Measurements from ENCODE around the gene POLR3E. TPM values are rescaled to one million over a fixed set of nuclear protein-coding genes. Genes with fewer than 3 reads are reported as not detected.

POLR3E gene
- total RNA-seq, 1 experiment from 2014 or later, result 65.0 TPM

GRCh38 chr16:22360963-22361659 is 63.9 kb downstream of the POLR3E start:
- Histone ChIP-seq H3K9ac (ENCODE audit: low read length) (no peak overlapping the region), H3K4me1 (ENCODE audit: control insufficient read depth in 1 of 2, insufficient read depth in 2 of 2, low read length in 2 of 2) (no peaks in the 10 kb centered on the region), H3K36me3 (ENCODE audit: control insufficient read depth in 1 of 2, insufficient read depth in 2 of 2, low read length in 2 of 2) (peaks cover 18 to 25% of the 10 kb centered on the region in 2 experiments; a peak in 3 of 4 replicates), H3K27me3 (ENCODE audit: insufficient read depth, low read length) (no peaks in the 10 kb centered on the region), H3K27ac (ENCODE audit: low read depth, low read length) (no peak overlapping the region), H3K4me3 (replicated peaks in 1 of 2; ENCODE audit: low read depth in 1 of 2, low read length in 2 of 2) (no peak overlapping the region), H3K4me2 (ENCODE audit: low read length) (no peak overlapping the region), H4K20me1 (ENCODE audit: insufficient read depth) (no peaks in the 10 kb centered on the region), H3K9me2 (ENCODE audit: insufficient read depth) (no peaks in the 10 kb centered on the region), H3K9me3 (ENCODE audit: control insufficient read depth in 1 of 2, insufficient read depth in 1 of 2, low read depth in 1 of 2, low read length in 2 of 2) (no peaks in the 10 kb centered on the region), H3K79me2 (ENCODE audit: insufficient read depth, low read length) (peaks cover 64% of the 10 kb centered on the region), H2AFZ (ENCODE audit: low read depth, low read length, poor library complexity, severe bottlenecking) (no peak overlapping the region)
- no TSS peak for BruUV-seq (replicated peaks)
- intact Hi-C loops (cut with micrococcal nuclease), result no loop called here
- TF ChIP-seq CBX3 (IDR thresholded peaks at IDR 0.05; ENCODE audit: low read depth) (no peak), POLR2A (IDR thresholded peaks at IDR 0.05; ENCODE audit: borderline replicate concordance, extremely low read depth, insufficient read depth, insufficient read length) (no peak), ZFX (IDR thresholded peaks at IDR 0.05) (no peak)
- TF ChIP-seq, protein P1, sequence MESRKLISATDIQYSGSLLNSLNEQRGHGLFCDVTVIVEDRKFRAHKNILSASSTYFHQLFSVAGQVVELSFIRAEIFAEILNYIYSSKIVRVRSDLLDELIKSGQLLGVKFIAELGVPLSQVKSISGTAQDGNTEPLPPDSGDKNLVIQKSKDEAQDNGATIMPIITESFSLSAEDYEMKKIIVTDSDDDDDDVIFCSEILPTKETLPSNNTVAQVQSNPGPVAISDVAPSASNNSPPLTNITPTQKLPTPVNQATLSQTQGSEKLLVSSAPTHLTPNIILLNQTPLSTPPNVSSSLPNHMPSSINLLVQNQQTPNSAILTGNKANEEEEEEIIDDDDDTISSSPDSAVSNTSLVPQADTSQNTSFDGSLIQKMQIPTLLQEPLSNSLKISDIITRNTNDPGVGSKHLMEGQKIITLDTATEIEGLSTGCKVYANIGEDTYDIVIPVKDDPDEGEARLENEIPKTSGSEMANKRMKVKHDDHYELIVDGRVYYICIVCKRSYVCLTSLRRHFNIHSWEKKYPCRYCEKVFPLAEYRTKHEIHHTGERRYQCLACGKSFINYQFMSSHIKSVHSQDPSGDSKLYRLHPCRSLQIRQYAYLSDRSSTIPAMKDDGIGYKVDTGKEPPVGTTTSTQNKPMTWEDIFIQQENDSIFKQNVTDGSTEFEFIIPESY (IDR thresholded peaks at IDR 0.05; ENCODE audit: extremely low read depth, insufficient replicate concordance, low read length), result no peak
- ATAC-seq (no peak), DNase-seq (ENCODE audit: low read depth, low spot score) (no peak)
- RAD21 ChIA-PET (ENCODE audit: low non-redundant PET in 1 of 2, low total read pairs in 2 of 2, uncharacterized antibody in 2 of 2, unreplicated experiment in 2 of 2), result no interaction called here
- CTCF ChIA-PET, result no interaction called here
- POLR2A ChIA-PET, result no interaction called here

DNA sequence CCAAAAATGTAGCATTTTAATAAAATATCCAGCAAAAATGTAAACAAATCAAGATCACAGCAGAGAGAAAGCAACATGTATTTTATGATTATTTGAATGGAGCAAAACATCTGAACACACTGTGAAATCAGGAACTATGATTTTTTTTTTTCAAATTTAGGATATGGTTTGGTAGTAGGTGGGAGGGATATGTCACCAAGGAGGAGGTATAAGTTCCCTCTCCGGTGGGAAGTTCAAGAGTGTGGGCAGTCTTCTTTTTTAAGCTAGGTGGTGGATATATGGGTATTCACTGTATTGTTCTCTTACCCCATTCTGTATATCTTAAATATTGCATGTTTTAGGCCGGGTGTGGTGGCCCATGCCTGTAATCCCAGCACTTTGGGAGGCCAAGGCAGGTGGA is 67.0 kb downstream of the POLR3E start:
- Histone ChIP-seq H3K9me3 (ENCODE audit: control insufficient read depth in 1 of 2, insufficient read depth in 1 of 2, low read depth in 1 of 2, low read length in 2 of 2) (no peaks in the 10 kb centered on the region), H3K27ac (ENCODE audit: low read depth, low read length) (no peak overlapping the region), H3K4me3 (replicated peaks in 1 of 2; ENCODE audit: low read depth in 1 of 2, low read length in 2 of 2) (no peak overlapping the region), H2AFZ (ENCODE audit: low read depth, low read length, poor library complexity, severe bottlenecking) (no peak overlapping the region), H3K27me3 (ENCODE audit: insufficient read depth, low read length) (no peaks in the 10 kb centered on the region), H3K4me1 (ENCODE audit: control insufficient read depth in 1 of 2, insufficient read depth in 2 of 2, low read length in 2 of 2) (peaks cover 5 to 12% of the 10 kb centered on the region in 2 experiments), H4K20me1 (ENCODE audit: insufficient read depth) (no peaks in the 10 kb centered on the region), H3K36me3 (ENCODE audit: control insufficient read depth in 1 of 2, insufficient read depth in 2 of 2, low read length in 2 of 2) (peaks cover 18 to 33% of the 10 kb centered on the region in 2 experiments; a peak in 3 of 4 replicates), H3K9ac (ENCODE audit: low read length) (no peak overlapping the region), H3K4me2 (ENCODE audit: low read length) (no peak overlapping the region), H3K79me2 (ENCODE audit: insufficient read depth, low read length) (peaks cover 72% of the 10 kb centered on the region), H3K9me2 (ENCODE audit: insufficient read depth) (no peaks in the 10 kb centered on the region)
- CTCF ChIA-PET, result no interaction called here
- POLR2A ChIA-PET, result no interaction called here
- ATAC-seq (no peak), DNase-seq (ENCODE audit: low read depth, low spot score) (no peak)
- RAD21 ChIA-PET (ENCODE audit: low non-redundant PET in 1 of 2, low total read pairs in 2 of 2, uncharacterized antibody in 2 of 2, unreplicated experiment in 2 of 2), result no interaction called here
- intact Hi-C loops (cut with micrococcal nuclease), result no loop called here
- no TSS peak for BruUV-seq (replicated peaks)
- TF ChIP-seq ZFX (IDR thresholded peaks at IDR 0.05), result no peak
- TF ChIP-seq SIN3A (IDR thresholded peaks at IDR 0.05; ENCODE audit: low read depth), result no peak
